OCI-LY1 (cell line): ENCODE data around the gene CERK.

Source experiments
- EZH2 ChIP-seq: fragments of 200-600 bp; sonication (generic), shearing (Covaris generic); IDR thresholded peaks from 2 replicates; pipeline ENCODE4 v1.8.0; 2017; ENCODE audit warnings: borderline replicate concordance, mixed run types, mild to moderate bottlenecking, antibody characterized with exemption, low read length, moderate library complexity, mixed read lengths
- TF ChIP-seq, protein P1 (sequence below): fragments of 200-600 bp; sonication (generic), shearing (Covaris generic); IDR thresholded peaks from 2 replicates; pipeline ENCODE4 v1.5.1; 2017; ENCODE audit warnings: mild to moderate bottlenecking, antibody characterized with exemption, low read length, moderate library complexity, mixed read lengths

DNA sequence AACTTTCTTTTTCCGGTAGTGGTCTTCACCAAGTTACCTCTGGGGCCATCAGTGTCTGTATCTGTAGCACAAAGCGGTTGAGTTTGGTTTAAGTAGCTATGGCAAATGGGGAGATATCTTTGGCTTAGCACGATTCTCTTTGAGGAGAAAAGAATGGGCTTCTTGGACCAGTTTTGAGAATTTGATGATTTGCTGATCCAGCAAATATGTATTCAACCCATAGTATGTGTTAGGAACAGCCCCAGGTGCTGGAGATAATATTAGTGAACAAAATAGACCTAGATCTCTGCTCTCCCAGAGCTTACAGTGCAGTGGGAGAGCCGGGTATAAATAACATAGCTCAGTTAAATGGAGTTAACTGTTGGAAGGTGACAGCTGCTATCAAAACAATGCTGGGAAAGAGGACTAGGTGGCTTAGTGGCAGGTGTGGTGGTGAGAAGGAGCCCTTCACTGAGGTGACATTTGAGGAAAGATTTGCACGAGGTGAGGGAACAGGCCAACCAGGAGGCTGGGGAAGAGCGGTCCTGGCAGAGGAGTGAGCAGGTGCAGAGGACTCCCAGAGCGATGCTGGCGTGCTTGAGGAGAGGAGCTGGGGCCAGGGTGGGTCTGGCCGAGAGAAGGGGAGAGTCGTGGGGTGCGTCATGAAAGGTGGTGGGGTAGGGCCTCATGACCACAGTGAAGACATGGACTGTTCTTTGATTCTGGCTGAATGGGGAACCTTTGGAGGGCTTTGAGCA is 29.4 kb upstream of the CERK start:
- TF ChIP-seq, protein P1, sequence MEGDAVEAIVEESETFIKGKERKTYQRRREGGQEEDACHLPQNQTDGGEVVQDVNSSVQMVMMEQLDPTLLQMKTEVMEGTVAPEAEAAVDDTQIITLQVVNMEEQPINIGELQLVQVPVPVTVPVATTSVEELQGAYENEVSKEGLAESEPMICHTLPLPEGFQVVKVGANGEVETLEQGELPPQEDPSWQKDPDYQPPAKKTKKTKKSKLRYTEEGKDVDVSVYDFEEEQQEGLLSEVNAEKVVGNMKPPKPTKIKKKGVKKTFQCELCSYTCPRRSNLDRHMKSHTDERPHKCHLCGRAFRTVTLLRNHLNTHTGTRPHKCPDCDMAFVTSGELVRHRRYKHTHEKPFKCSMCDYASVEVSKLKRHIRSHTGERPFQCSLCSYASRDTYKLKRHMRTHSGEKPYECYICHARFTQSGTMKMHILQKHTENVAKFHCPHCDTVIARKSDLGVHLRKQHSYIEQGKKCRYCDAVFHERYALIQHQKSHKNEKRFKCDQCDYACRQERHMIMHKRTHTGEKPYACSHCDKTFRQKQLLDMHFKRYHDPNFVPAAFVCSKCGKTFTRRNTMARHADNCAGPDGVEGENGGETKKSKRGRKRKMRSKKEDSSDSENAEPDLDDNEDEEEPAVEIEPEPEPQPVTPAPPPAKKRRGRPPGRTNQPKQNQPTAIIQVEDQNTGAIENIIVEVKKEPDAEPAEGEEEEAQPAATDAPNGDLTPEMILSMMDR, result no peak
- TF ChIP-seq EZH2, result no peak
